ENCODE data around the gene RPS6KA6.

RPS6KA6 gene

GRCh38 chrX:84186603-84187532 is 1.1 kb downstream of the RPS6KA6 start:
- Histone ChIP-seq H3K27ac (peak overlapping the region; percentile 53 to 82), H3K4me3 (peak overlapping the region; percentile 77)
- no peak for TF ChIP-seq CTCF (IDR thresholded peaks at IDR 0.05)
- no peak for DNase-seq (ENCODE audit: low spot score)

- H3K4me3 ChIP-seq: no peak overlapping the region
- no peak for TF ChIP-seq CTCF (IDR thresholded peaks at IDR 0.05)
- no peak overlapping the region for H3K27ac ChIP-seq
- no peak for DNase-seq (ENCODE audit: low spot score)
These were observed 5.5 kb downstream of the RPS6KA6 start for GRCh38 chrX:84182516-84182915.

GRCh38 chrX:84175958-84176357 is 12.0 kb downstream of the RPS6KA6 start:
- H3K27ac ChIP-seq: no peak overlapping the region
- no peak for DNase-seq (ENCODE audit: low spot score)
- H3K4me3 ChIP-seq: no peak overlapping the region
- no peak for TF ChIP-seq CTCF (IDR thresholded peaks at IDR 0.05)

GRCh38 chrX:84175274-84175673 is 12.7 kb downstream of the RPS6KA6 start:
- Histone ChIP-seq H3K27ac (no peak overlapping the region), H3K4me3 (no peak overlapping the region)
- TF ChIP-seq CTCF (IDR thresholded peaks at IDR 0.05): no peak
- no peak for DNase-seq (ENCODE audit: low spot score)

GRCh38 chrX:84174348-84174747 is 13.7 kb downstream of the RPS6KA6 start:
- Histone ChIP-seq H3K4me3 (no peak overlapping the region), H3K27ac (no peak overlapping the region)
- DNase-seq (ENCODE audit: low spot score): no peak
- no peak for TF ChIP-seq CTCF (IDR thresholded peaks at IDR 0.05)

GRCh38 chrX:84170931-84171330 is 17.1 kb downstream of the RPS6KA6 start:
- no peak for DNase-seq (ENCODE audit: low spot score)
- Histone ChIP-seq H3K4me3 (no peak overlapping the region), H3K27ac (no peak overlapping the region)
- TF ChIP-seq CTCF (IDR thresholded peaks at IDR 0.05): no peak

- Histone ChIP-seq H3K27ac (no peak overlapping the region), H3K4me3 (no peak overlapping the region)
- no peak for DNase-seq (ENCODE audit: low spot score)
- TF ChIP-seq CTCF (IDR thresholded peaks at IDR 0.05): no peak
These were observed 19.4 kb downstream of the RPS6KA6 start for GRCh38 chrX:84168574-84168973.

Measured in coronary artery (tissue), 2 donors.